Activated CD8-positive, alpha-beta memory T cell treated with anti-CD3 and anti-CD28 coated beads, Interleukin-2, amount 50 U/mL, for 24 hours (primary cell): ENCODE results near the gene MAP1S.
"Not testable (repeated sequence)": the region's sequence is repeated elsewhere in the genome, so short reads cannot be mapped to it uniquely, and the experiment has no call there.

Experiments used
- DNase-seq: peaks from one replicate; pipeline ENCODE4 v3.0.0-alpha.2; 2020; ENCODE audit errors: extremely low read depth

MAP1S gene

GRCh38 chr19:17765069-17765618 lies 45.9 kb downstream of the MAP1S start:
- DNase-seq = no peak

GRCh38 chr19:17766543-17767131 lies 47.4 kb downstream of the MAP1S start:
- no peak for DNase-seq

GRCh38 chr19:17767559-17767958 lies 48.3 kb downstream of the MAP1S start:
- DNase-seq = no peak

GRCh38 chr19:17770613-17771012 lies 51.3 kb downstream of the MAP1S start:
- no peak for DNase-seq

- no peak for DNase-seq
Measured at GRCh38 chr19:17772172-17772571, 52.9 kb downstream of the MAP1S start.

GRCh38 chr19:17775245-17775927 lies 56.1 kb downstream of the MAP1S start:
- DNase-seq = no peak

- no peak for DNase-seq
Measured at GRCh38 chr19:17775991-17776803, 56.9 kb downstream of the MAP1S start.

GRCh38 chr19:17777840-17778239 lies 58.6 kb downstream of the MAP1S start:
- not testable (repeated sequence) for DNase-seq

- no peak for DNase-seq
Measured at GRCh38 chr19:17778251-17778967, 59.1 kb downstream of the MAP1S start.

- DNase-seq = no peak
Measured at GRCh38 chr19:17778968-17779929, 60.0 kb downstream of the MAP1S start.

GRCh38 chr19:17780781-17781180 lies 61.5 kb downstream of the MAP1S start:
- no peak for DNase-seq

- not testable (repeated sequence) for DNase-seq
Measured at GRCh38 chr19:17783721-17784120, 64.4 kb downstream of the MAP1S start.
